Nasal cavity respiratory epithelium epithelial cell of viscerocranial mucosa (primary cell): ENCODE results near the gene RNF213. TPM values are rescaled to one million over a fixed set of nuclear protein-coding genes. Genes with fewer than 3 reads are reported as not detected.

Source experiments
- total RNA-seq: library from RNA; depleted of rRNA; stranded (reverse); fragments of >200 nt; gene quantifications from 2 replicates; pipeline ENCODE4 v1.2.3, GENCODE V29; 2014

The RNF213 gene
- total RNA-seq, result 47.5 and 159 TPM in 2 replicates

DNA sequence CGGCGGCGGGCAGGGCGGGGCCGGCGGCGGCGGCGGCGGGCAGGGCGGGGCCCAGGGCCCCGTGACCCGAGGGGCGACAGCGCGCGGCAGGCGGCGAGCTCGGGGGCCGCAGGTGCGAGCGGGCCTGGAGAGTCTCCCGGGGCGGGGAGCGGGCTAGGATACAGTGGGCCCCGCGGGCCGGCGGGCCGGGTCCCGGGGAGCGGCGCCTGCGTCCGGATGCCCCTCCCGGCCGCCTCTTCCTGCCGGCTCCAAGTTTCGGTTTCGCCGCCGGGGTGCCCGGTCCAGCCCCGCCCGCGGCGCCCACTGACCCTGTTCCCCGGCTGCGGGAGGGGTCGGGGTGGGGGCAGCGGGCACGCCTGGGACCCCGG lies at the start of gene RNF213:
TSS of gene RNF213 (plus strand) at position 62 of the 368 bp plus-strand sequence. CDS start 2,830 bp downstream, outside the sequence.

DNA sequence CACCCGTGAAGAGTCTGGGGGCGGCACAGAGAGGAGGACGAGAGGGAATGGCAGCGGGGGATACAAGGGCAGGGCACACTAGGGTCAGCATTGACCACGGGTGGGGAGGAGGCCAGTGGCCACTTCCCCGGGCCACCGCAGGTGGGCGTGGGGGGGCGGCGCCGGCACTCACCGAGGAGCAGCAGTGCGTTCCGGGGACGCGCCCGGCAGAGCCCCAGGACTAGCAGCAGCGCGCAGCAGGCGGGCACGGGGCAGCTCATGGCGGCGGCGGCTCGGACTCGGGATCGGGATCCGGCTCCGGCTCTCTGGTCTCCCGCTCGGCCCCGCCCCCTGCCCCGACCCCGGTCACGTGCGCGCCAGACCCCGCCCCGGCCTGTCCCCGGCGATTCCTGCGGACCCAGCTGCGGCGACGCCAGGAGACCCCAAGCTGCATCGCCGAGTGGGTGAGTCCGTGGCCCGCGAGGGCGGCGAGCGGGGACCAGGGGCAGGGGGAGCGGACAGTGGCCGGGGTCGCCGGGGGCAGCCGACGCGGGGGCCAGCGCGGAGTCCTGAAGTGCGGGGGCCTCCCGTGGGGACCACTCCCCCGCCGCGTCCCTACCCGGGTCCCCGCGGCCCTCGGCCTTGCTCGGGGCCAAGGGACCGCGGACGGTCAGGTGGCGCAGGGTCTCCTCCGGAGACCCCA lies 40.5 kb upstream of the RNF213 start, which contains the start of the genes SGSH and SLC26A11:
TSS of gene SGSH (minus strand) at position 280 of the 682 bp plus-strand sequence. CDS start at position 260, 20 bp downstream.
TSS of gene SLC26A11 (plus strand) at position 374 of the 682 bp plus-strand sequence. CDS start 1,134 bp downstream, outside the sequence.

DNA sequence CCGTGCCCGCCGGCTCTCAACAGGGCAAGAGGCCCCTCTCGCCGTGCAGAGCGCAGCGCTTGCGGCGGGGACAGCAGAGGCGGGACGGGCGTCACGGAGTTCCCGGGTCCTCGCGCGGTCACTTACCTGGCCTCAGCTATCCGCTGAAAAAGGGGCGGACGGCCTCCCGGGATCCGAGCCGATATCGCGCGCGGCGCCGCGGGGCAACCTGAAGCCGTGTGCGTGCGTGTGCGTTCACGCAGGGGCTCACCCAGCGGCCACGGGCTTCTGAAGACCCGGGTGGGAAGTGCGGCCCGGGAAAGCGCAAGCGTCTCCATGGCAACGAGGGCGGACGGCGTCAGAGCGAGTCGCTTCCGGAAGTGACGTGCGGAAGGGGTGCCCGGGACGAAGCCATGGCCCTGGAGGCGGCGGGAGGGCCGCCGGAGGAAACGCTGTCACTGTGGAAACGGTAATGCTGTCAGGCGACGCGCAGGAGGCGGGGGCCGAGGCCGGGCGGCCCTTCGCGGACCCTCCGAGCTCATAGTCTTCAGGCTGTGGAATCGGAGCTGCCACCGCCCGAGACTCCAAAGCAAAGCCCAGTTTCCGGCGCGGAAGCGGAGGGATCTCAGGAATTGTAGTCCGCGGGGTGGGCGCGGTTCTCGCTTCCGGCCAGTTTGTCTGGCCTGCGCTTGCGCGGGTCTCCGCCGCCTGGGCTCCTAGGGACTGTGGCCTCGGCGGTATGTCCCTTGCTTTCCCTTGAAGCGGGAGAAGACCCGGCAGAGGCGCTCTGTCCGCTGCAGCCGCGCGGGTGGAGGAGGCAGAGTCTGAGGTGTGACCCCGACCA lies 154.4 kb downstream of the RNF213 start, which contains the start of gene ENDOV:
TSS of gene ENDOV (plus strand) at position 365 of the 823 bp plus-strand sequence. CDS start at position 393, 28 bp downstream.

Other genes starting within 250 kb of the RNF213 start
- gene TBC1D16, start 225.0 kb upstream of the RNF213 start, total RNA-seq, result 18.1 and 80.1 TPM in 2 replicates
- gene CCDC40, start 224.2 kb upstream of the RNF213 start, total RNA-seq, result 0.68 and 2.3 TPM in 2 replicates
- 16.7 and 131 TPM in 2 replicates for gene GAA, start 159.3 kb upstream of the RNF213 start, total RNA-seq
- 82.4 and 186 TPM in 2 replicates for gene EIF4A3, start 113.7 kb upstream of the RNF213 start, total RNA-seq
- 1.0 and 10.9 TPM in 2 replicates for gene CARD14, start 90.8 kb upstream of the RNF213 start, total RNA-seq
- 3.4 and 13.9 TPM in 2 replicates for gene SGSH, start 40.5 kb upstream of the RNF213 start, total RNA-seq
- gene SLC26A11, start 40.4 kb upstream of the RNF213 start, total RNA-seq, result 2.4 and 3.8 TPM in 2 replicates
- gene ENDOV, start 154.3 kb downstream of the RNF213 start, total RNA-seq, result 16.1 and 16.8 TPM in 2 replicates
- gene NPTX1, start 215.8 kb downstream of the RNF213 start, total RNA-seq, result under 0.01 TPM in 1 of 2 replicates, not detected in the other